B cell (primary cell): ENCODE results near the gene VENTX. TPM values are rescaled to one million over a fixed set of nuclear protein-coding genes. Genes with fewer than 3 reads are reported as not detected.

Source experiments
- ATAC-seq: fragments of 200-7000 bp; cut with Tn5 transposase; one replicate; pipeline ENCODE4 v1.10.0; 2021; ENCODE audit warnings: low read depth, mild to moderate bottlenecking, moderate number of reproducible peaks, moderate library complexity
- CTCF ChIA-PET: fragments of 350-600 bp; sonication (Branson Sonifier 250); formaldehyde crosslinking; loops from one replicate; lab custom pipeline; 2021; ENCODE audit warnings: antibody characterized with exemption, inconsistent platforms; lab: Charles Lee
- POLR2A ChIA-PET: fragments of 350-600 bp; sonication (Branson Sonifier 250); formaldehyde crosslinking; loops from one replicate; lab custom pipeline; 2021; ENCODE audit warnings: antibody characterized with exemption; lab: Charles Lee
- DNase-seq: peaks from one replicate; pipeline ENCODE4 v3.0.0; 2013
- H2AFZ ChIP-seq: 2 replicates; pipeline ENCODE4 v1.6.1; 2012; ENCODE audit warnings: mild to moderate bottlenecking, low read depth, low read length; ENCODE audit not compliant: insufficient read depth, poor library complexity, severe bottlenecking
- H3K27ac ChIP-seq, 2 donors: 1 replicate in 1 of 2; 2 replicates in 1 of 2; pipeline ENCODE4 v1.5.1; 2012 to 2013; ENCODE audit warnings: low read length in 2 of 2, mild to moderate bottlenecking in 2 of 2, moderate library complexity in 1 of 2
- H3K27me3 ChIP-seq, 4 experiments: fragments of 200-600 bp in 1 of 4; sonication (generic) in 1 of 4; replicated peaks in 1 of 4; 1 replicate in 2 of 4; 2 replicates in 2 of 4; pipeline versions ENCODE4 v1.6.1 to v1.7.0; 2013 to 2016; ENCODE audit warnings: low read length in 3 of 4, mild to moderate bottlenecking in 2 of 4, mixed read lengths in 1 of 4, moderate library complexity in 1 of 4; ENCODE audit not compliant: insufficient read depth in 4 of 4, control insufficient read depth in 3 of 4; ENCODE audit errors: control extremely low read depth in 1 of 4
- H3K36me3 ChIP-seq, 2 experiments: replicated peaks in 1 of 2; 1 replicate in 1 of 2; 2 replicates in 1 of 2; pipeline versions ENCODE4 v1.6.1 to v1.7.1; 2013; ENCODE audit warnings: low read length in 1 of 2; ENCODE audit not compliant: insufficient read depth in 2 of 2, control insufficient read depth in 1 of 2; ENCODE audit errors: control extremely low read depth in 1 of 2, extremely low read depth in 1 of 2
- H3K4me1 ChIP-seq, 2 donors: fragments of 200-600 bp in 1 of 2; sonication (generic) in 1 of 2; 1 replicate in 1 of 2; 2 replicates in 1 of 2; pipeline versions ENCODE4 v1.5.1 to v1.6.1; 2013 to 2017; ENCODE audit warnings: low read length in 2 of 2; ENCODE audit not compliant: control insufficient read depth in 2 of 2, insufficient read depth in 2 of 2
- H3K4me2 ChIP-seq: replicated peaks from 2 replicates; pipeline ENCODE3; 2012; ENCODE audit warnings: mild to moderate bottlenecking, low read depth, low read length; ENCODE audit not compliant: poor library complexity, severe bottlenecking
- H3K4me3 ChIP-seq, 5 experiments: fragments of 200-600 bp in 1 of 5; sonication (generic) in 1 of 5; 1 replicate in 3 of 5; 2 replicates in 2 of 5; pipeline versions ENCODE4 v1.5.1 to v1.7.0; 2011 to 2016; ENCODE audit warnings: low read length in 4 of 5, mild to moderate bottlenecking in 4 of 5, low read depth in 2 of 5, control low read depth in 1 of 5, moderate library complexity in 1 of 5; ENCODE audit not compliant: insufficient read depth in 1 of 5; ENCODE audit errors: control extremely low read depth in 1 of 5, extremely low read depth in 1 of 5
- H3K79me2 ChIP-seq: fragments of 200-600 bp; sonication (generic); one replicate; pipeline ENCODE4 v1.6.0; 2016; ENCODE audit warnings: low read length; ENCODE audit not compliant: control insufficient read depth, insufficient read depth
- H3K9ac ChIP-seq: fragments of 200-600 bp; sonication (generic); 2 replicates; pipeline ENCODE4 v1.6.1; 2017; ENCODE audit warnings: mild to moderate bottlenecking, low read length, moderate library complexity
- H3K9me3 ChIP-seq, 3 donors: one replicate each; pipeline versions ENCODE4 v1.6.1 to v1.7.1; 2013; ENCODE audit warnings: low read length in 2 of 3; ENCODE audit not compliant: control insufficient read depth in 2 of 3, insufficient read depth in 1 of 3; ENCODE audit errors: control extremely low read depth in 1 of 3
- H4K20me1 ChIP-seq: 2 replicates; pipeline ENCODE4 v1.6.0; 2012; ENCODE audit warnings: mild to moderate bottlenecking, low read length; ENCODE audit not compliant: insufficient read depth, control insufficient read depth, poor library complexity, severe bottlenecking
- H3K27ac Mint-ChIP-seq: one replicate; pipeline ENCODE4 v1.8.0; 2021; ENCODE audit warnings: mixed read lengths
- H3K27me3 Mint-ChIP-seq: one replicate; pipeline ENCODE4 v1.8.0; 2021; ENCODE audit warnings: mixed read lengths
- H3K4me1 Mint-ChIP-seq: one replicate; pipeline ENCODE4 v1.8.0; 2021; ENCODE audit warnings: mixed read lengths
- H3K4me3 Mint-ChIP-seq: one replicate; pipeline ENCODE4 v1.8.0; 2021; ENCODE audit warnings: mixed read lengths
- H3K9me3 Mint-ChIP-seq: one replicate; pipeline ENCODE4 v1.8.0; 2022; ENCODE audit warnings: mixed read lengths; ENCODE audit not compliant: insufficient read depth
- CTCF ChIP-seq: fragments of 200-600 bp; IDR thresholded peaks from one replicate; pipeline ENCODE4 v1.8.0; 2022; ENCODE audit warnings: antibody characterized with exemption, mild to moderate bottlenecking
- EZH2 ChIP-seq: IDR thresholded peaks from 2 replicates; pipeline ENCODE4 v1.6.1; 2012; ENCODE audit warnings: borderline replicate concordance, low read depth, mild to moderate bottlenecking, moderate library complexity, low read length; ENCODE audit not compliant: insufficient read depth, poor library complexity, severe bottlenecking
- WGBS: methylation state at CpG from one replicate; pipeline ENCODE4 v1.1.5; 2013; ENCODE audit warnings: missing lambda C conversion rate; ENCODE audit not compliant: insufficient coverage; 5-methylcytosine and 5-hydroxymethylcytosine counted together
- intact Hi-C: fragments of 100-400 bp; cut with micrococcal nuclease; formaldehyde crosslinking; loops from one replicate; pipeline ENCODE4 v1.10.0; 2022
- polyA plus RNA-seq: library from polyadenylated mRNA; depleted of rRNA; stranded (reverse); fragments of >200 nt; gene quantifications from 2 replicates; pipeline ENCODE4 v1.2.3, GENCODE V29; 2012
- total RNA-seq, 2 donors: library from RNA; stranded (reverse); fragments of 120-200 nt in 1 of 2; gene quantifications; 1 replicate in 1 of 2; 2 replicates in 1 of 2; pipeline versions ENCODE4 v1.2.3 to v1.2.4, GENCODE V29; 2013 to 2022

Gene VENTX
- total and polyA plus RNA-seq, 2 donors (not counting 1 experiment from before 2014, with no cell fraction given) = 0.82 TPM; not detected in 1

- Histone ChIP-seq H4K20me1 (no peaks in the 10 kb centered on the region), H3K4me1 (no peaks in the 10 kb centered on the region), H3K27me3 (no peaks in the 10 kb centered on the region), H3K9ac (no peak overlapping the region), H3K4me2 (no peak overlapping the region), H3K9me3 (peaks cover 0 to 7% (median 1%) of the 10 kb centered on the region in 3 donors), H3K4me3 (no peak overlapping the region), H3K36me3 (no peaks in the 10 kb centered on the region), H3K27ac (no peak overlapping the region), H3K79me2 (no peaks in the 10 kb centered on the region), H2AFZ (no peak overlapping the region)
- Mint-ChIP-seq H3K4me1 (no peaks in the 10 kb centered on the region), H3K27ac (no peak overlapping the region), H3K9me3 (no peaks in the 10 kb centered on the region), H3K4me3 (no peak overlapping the region), H3K27me3 (no peaks in the 10 kb centered on the region)
- ChIA-PET POLR2A (no interaction called here), CTCF (no interaction called here)
- intact Hi-C loops = no loop called here
- no peak for ATAC-seq
- 84% methylated on average over 5 of the region's 14 CpGs for WGBS
- TF ChIP-seq EZH2 (no peak), CTCF (no peak)
- DNase-seq = no peak
Measured at GRCh38 chr10:133189726-133190125, 47.9 kb upstream of the VENTX start.

- 97% methylated on average over 10 of the region's 10 CpGs for WGBS
- CTCF ChIA-PET = no interaction called here
- ATAC-seq = no peak
Measured at GRCh38 chr10:133190225-133190624, 47.4 kb upstream of the VENTX start.

More at GRCh38 chr10:133190225-133190624, 47.4 kb upstream of the VENTX start:
- no peaks in the 10 kb centered on the region for H3K79me2 ChIP-seq
- no peak for DNase-seq
- Mint-ChIP-seq H3K27me3 (no peaks in the 10 kb centered on the region), H3K4me3 (no peak overlapping the region), H3K27ac (no peak overlapping the region), H3K9me3 (no peaks in the 10 kb centered on the region), H3K4me1 (no peaks in the 10 kb centered on the region)
- no peaks in the 10 kb centered on the region for H4K20me1 ChIP-seq
- H3K9ac ChIP-seq = no peak overlapping the region
- intact Hi-C loops = no loop called here
- no peak overlapping the region for H2AFZ ChIP-seq
- no peak overlapping the region for H3K4me3 ChIP-seq
- H3K4me1 ChIP-seq = no peaks in the 10 kb centered on the region
- H3K27me3 ChIP-seq = no peaks in the 10 kb centered on the region
- no peaks in the 10 kb centered on the region for H3K36me3 ChIP-seq
- POLR2A ChIA-PET = no interaction called here
- no peak overlapping the region for H3K27ac ChIP-seq
- peaks cover 0 to 4% (median 1%) of the 10 kb centered on the region in 3 donors for H3K9me3 ChIP-seq
- TF ChIP-seq CTCF = no peak
- H3K4me2 ChIP-seq = no peak overlapping the region
